Stimulated activated CD4-positive, alpha-beta T cell treated with anti-CD3 and anti-CD28 coated beads, Interleukin-12 subunit alpha, Interleukin-12 subunit beta, amount 100 ng/mL, for 4 hours (primary cell): ENCODE results near the gene B3GAT1.
"Not testable (repeated sequence)": the region's sequence is repeated elsewhere in the genome, so short reads cannot be mapped to it uniquely, and the experiment has no call there.

Experiments used
- DNase-seq: peaks from one replicate; pipeline ENCODE4 v3.0.0-alpha.2; 2020

Gene B3GAT1

GRCh38 chr11:134349109-134349801 lies 62.8 kb downstream of the B3GAT1 start:
- no peak for DNase-seq

DNA sequence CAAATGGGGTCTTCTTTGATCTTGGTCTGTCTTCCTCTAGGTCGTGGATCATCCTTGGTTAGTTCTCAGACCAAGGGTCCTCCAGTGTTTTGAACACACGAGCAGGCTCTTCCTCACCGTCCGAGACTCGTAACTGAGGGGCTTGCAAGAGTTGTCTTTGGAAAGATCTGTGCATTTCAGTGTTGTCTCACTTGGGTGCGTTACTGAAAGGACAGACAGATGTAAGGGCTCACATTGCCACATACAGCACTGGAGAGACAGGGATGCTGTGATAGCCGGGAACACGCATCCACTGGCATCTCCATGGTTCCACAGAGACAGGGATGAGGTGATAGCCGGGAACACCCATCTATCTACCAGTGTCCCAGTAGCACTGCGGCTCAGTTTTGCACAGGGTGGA lies 64.6 kb downstream of the B3GAT1 start:
- DNase-seq = no peak

DNA sequence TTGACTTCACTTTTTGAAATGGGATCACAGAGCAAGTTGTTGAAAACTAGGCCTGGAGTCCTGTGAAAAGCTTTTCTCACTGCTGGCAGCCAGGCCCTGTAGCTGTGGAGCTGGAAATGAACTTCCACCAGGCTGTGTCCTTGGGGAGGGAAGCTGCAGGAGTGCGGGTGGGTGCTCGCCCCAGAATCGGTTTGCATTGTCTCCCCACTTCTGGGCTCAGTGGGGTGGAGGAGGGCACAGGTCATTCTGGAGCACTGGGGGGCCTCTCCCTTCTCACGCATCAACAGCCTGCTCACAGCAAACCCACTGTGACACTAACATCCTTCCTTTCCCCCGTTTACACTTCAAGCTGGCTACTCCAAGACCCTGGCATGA lies 65.1 kb downstream of the B3GAT1 start:
- DNase-seq = no peak

DNA sequence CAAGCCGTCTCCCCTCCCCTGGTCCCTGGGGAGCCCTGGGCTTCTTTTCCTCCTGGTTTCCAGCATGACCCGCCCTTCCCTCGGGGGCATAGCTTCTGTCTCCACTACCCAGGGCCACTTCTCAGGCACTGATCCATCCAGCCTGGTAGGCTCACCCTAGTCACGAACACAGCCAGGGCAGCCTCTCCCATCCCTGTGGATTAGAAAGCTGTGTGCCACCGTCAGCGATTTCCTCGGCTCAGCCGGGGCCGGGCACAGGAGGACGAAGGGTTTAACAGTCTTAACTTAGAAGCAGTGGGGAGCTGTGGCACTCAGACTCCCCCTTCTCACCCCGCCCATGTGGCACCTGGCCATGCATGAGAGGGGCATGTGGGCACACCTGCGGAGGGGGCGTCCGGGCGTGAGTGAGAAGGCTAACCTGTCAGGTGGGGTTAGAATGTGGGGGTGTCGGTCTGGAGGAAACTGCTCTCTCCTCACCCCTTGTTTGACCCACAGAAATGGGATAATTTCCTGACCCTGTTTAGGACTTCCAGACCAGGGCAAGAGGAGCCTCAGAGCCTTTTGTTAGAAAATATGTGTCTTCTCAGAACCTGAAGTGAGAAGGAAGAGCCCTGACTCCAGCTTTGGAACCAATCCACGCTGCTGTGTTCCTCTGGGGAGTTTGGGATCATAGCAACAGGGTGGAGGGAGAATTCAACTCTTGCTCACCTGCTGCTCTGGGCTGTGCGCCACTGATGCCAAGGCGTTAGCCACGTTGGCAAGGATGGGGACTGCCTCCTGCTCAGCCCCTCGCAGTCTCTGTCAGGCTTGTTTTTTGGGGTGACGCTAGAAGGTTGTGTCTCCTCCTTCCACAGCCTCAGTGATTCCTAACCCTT lies 65.7 kb downstream of the B3GAT1 start:
- DNase-seq = no peak

DNA sequence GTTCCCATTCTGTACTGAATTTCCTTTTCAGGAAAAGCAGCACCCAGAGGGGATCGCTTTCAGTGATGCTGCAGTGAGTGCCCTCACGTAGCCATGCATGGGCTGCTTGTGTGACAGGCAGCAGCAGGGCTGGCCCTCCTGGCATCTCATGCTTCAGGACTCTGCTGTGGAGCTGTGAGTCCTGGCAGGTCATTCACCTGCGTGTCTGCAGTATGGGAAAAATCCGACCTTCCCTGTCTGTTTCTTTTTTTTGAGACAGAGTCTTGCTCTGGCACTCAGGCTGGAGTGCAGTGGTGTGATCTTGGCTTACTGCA lies 66.8 kb downstream of the B3GAT1 start:
- no peak for DNase-seq

DNA sequence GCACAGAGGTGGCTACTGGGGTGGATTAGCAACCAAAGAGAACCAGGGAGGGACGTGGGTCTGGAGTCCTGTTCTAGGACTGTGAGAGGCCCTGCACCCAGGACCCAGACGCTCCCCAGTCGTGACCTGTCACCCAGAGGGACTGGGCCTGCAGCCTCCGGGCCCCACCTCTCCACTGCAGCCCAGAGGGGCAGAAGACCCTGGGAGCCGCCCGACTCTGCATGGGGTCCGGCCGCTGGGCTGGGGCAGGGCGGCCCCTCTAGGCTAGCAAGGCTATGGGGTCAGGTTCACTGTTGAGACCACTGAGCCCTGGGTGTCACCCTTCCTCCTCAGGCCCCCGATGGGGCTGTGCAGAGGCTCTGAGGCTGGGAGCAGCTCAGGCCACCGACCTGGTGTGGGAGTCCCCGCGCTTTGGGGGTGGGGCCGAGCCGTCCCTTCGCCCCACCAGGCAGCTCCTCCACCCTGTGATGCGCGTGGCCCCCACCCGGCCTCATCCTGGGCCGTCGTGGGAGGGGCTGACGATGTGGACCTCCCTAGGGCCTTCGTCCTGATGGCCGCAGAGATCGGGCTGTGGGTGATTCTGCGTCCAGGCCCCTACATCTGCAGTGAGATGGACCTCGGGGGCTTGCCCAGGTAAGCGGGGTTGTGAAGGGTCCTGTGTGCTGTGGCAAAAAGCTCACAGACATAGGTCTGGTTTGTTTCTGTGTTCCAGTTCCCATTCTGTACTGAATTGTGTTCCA lies 67.4 kb downstream of the B3GAT1 start:
- not testable (repeated sequence) for DNase-seq

- DNase-seq = no peak
Observed at GRCh38 chr11:134343646-134344045, 68.4 kb downstream of the B3GAT1 start.

DNA sequence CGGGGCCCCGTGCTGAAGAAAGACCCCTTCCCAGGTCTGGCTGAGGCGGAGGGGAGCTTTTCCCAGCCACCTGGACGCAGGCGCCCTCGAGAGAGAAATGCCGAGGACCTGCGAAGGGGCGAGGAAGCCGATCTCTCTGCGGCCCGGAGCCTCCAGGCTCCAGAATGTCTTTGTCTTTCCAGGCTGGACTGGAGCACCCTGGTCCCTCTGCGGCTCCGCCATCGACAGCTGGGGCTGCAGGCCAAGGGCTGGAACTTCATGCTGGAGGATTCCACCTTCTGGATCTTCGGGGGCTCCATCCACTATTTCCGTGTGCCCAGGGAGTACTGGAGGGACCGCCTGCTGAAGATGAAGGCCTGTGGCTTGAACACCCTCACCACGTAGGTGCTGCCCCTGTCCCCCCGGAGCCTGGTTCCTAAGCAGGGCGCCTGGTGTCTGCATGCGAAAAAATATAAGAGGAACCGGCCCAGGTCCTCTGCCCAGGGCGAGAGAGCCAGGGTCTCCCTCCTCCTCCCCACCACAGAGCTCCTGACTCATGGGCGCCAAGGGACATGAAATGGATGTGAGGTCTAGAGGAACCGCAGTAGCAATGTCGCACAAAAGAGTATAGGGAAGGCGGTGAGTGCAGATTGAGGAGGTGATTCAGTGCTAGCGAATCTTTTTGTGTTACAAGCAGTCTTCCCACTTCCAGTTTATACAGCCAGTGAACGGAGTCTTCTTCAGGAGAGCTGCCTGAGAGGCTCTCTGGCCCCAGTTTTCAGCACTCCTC lies 69.3 kb downstream of the B3GAT1 start:
- no peak for DNase-seq

- no peak for DNase-seq
Observed at GRCh38 chr11:134341805-134342571, 70.1 kb downstream of the B3GAT1 start.

- DNase-seq = no peak
Observed at GRCh38 chr11:134340354-134340964, 71.6 kb downstream of the B3GAT1 start.

GRCh38 chr11:134339756-134340155 lies 72.3 kb downstream of the B3GAT1 start:
- no peak for DNase-seq

GRCh38 chr11:134338654-134339053 lies 73.4 kb downstream of the B3GAT1 start:
- DNase-seq = no peak

- DNase-seq = no peak
Observed at GRCh38 chr11:134338068-134338467, 74.0 kb downstream of the B3GAT1 start.

- no peak for DNase-seq
Observed at GRCh38 chr11:134337051-134337450, 75.0 kb downstream of the B3GAT1 start.

- no peak for DNase-seq
Observed at GRCh38 chr11:134334796-134335571, 77.1 kb downstream of the B3GAT1 start.

DNA sequence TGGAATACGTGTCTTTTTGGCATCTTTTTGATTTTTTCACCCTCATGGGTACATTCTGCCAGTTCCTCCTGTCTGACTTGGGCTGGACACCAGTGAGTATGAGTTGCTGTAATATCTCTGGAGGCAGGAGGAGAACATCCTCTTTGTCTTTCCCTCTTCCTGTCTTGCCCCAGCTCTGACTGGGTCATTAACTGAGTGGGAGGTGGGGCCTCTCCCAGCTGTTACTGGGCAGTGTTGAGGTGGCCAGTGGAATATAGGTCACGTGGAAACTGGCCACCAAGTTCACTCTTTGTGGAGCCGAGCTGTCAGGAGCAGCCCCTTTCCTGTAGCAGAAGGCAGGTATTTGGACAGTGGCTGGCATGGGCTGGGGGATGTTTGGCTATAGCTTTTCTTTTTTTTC lies 78.1 kb downstream of the B3GAT1 start:
- DNase-seq = no peak

DNA sequence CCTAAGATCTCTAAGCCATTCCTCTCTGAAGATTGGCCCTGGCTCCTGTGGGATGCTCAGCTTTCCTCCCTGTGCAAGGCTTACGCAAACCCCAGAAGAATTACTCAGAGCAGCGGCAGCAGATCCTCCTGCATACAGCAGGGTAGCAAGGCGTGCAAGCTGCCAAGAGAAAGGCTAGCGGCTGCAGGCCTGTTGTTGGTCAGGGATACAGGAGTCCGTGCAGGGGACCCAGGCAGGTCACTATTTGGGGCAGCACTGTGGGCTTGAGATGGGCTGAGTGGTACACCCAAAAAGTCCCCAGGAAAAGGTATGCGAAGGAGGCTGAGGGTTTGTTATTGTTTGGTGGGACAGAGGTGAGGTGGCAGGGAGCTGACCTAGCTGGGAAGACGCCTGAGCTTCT lies 78.7 kb downstream of the B3GAT1 start:
- DNase-seq = no peak

GRCh38 chr11:134332782-134333181 lies 79.3 kb downstream of the B3GAT1 start:
- DNase-seq = no peak

DNA sequence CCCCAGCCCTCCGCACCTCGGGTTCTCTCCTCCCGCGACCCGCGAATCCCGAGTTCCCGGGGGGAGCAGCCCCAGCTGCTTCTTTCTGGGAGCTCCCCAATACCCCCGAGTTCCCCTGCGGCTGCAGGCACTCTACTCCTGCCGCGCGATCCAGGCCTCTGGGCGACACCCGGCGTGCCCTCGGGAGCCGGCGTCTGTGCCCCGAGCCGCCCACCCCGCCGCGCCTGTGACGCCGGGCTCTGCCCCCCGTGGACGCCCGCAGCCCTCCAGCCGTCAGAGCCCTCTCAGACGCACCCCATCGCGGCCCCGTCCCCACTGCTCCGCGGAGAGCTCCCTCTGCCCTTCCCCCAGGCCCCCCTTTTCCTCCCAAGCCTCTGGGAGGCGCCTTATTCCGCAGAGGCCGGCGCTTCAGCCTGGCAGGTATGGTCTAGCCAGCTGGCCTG lies 79.8 kb downstream of the B3GAT1 start:
- DNase-seq = peak; percentile 16

DNA sequence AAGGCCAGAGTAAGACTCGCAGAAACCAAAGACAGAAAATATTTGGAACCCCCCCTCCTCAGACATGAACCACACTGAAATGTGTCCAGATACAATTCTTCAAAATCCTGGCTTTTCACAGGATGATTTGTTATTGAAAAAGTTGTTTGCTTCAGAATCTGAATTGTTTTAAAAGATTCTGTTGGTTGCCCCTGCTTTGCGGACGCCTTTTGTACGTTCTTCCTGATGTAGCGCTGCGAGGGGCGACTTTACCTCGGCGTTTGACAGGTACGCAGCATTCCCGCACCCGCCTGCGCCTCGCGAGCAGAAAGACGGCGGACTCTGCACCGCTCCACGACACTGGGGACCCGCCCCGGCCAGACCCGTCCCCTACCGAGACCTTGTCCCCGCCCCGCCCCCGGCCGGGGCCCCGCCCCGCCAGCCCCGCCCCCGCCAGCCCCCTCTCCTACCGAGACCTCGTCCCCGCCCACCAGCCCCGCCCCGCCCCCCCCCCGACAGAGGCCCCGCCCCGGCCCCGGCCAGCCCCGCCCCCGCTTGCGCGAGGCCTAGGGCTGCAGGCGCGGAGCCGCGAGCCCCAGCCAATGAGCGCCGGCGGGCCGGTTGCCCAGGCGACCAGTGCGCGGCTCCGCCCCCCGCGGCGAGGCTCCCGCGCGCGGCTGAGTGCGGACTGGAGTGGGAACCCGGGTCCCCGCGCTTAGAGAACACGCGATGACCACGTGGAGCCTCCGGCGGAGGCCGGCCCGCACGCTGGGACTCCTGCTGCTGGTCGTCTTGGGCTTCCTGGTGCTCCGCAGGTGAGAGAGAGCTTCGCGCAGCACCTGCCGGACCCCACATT lies 80.5 kb downstream of the B3GAT1 start, which contains the start of gene GLB1L2:
Gene GLB1L2, plus strand, starts transcription at position 635 of the 835 bp plus-strand sequence. Its CDS starts 74 bp downstream, at position 709.
- DNase-seq = peak; percentile 77
